Measurements from ENCODE around the gene TP73.

TP73 gene

GRCh38 chr1:3771108-3772026 is 119.1 kb downstream of the TP73 start:
- no peak for TF ChIP-seq CTCF (conservative IDR thresholded peaks at IDR 0.05; ENCODE audit: low read depth, low read length)
- H3K4me3 ChIP-seq (ENCODE audit: low read length) = peak overlapping the region; percentile 51
- no peak for DNase-seq (ENCODE audit: low read depth)

- DNase-seq (ENCODE audit: low read depth) = peak; percentile 37
- no peak for TF ChIP-seq CTCF (conservative IDR thresholded peaks at IDR 0.05; ENCODE audit: low read depth, low read length)
- H3K4me3 ChIP-seq (ENCODE audit: low read length) = peak overlapping the region; percentile 51
These were observed 119.9 kb downstream of the TP73 start for GRCh38 chr1:3772027-3772714.

GRCh38 chr1:3772715-3773571 is 120.6 kb downstream of the TP73 start, which contains the start of gene SMIM1:
SMIM1 (plus strand) TSS chr1:3772749; CDS start chr1:3775374, 2,625 bp downstream.
- peak within 1 kb of the TSS; percentile 51 for H3K4me3 ChIP-seq (ENCODE audit: low read length)
- DNase-seq (ENCODE audit: low read depth) = no peak
- no peak for TF ChIP-seq CTCF (conservative IDR thresholded peaks at IDR 0.05; ENCODE audit: low read depth, low read length)

DNA sequence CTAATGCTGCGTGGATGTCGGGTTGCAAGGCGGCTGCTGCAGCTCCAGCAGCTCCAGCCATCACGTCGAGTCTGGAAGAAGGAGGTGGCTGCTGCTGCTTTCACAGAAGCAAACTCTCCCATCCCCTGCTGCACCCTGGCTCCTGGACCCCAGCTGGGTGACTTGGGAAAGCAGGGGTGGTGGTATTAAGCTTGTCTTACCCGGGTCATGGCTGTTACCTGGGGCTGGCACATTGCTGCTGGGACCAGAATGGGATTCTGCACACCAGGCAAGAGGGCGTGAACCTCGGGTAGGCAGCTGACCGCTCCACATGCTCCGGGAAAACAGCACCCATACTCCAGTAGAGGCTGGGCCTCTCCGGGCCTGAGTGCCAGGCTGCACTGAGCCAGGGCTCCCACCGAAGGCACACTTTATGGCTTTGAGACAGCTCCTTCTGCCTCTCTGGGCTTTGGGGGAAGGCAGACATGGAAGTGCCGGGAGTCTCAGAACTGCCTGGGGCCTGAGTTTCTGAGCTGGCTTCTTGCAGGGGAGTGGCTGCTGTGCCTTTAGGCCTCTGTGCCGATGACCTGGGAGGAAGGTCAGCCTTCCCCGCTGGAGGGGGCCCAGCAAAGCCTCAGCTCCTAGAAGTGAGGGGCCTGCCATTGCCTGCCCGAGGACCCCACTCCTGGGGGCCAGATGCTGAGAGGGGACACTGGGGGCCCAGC is 121.4 kb downstream of the TP73 start:
- H3K4me3 ChIP-seq (ENCODE audit: low read length) = no peak overlapping the region
- no peak for DNase-seq (ENCODE audit: low read depth)
- TF ChIP-seq CTCF (conservative IDR thresholded peaks at IDR 0.05; ENCODE audit: low read depth, low read length) = no peak

DNA sequence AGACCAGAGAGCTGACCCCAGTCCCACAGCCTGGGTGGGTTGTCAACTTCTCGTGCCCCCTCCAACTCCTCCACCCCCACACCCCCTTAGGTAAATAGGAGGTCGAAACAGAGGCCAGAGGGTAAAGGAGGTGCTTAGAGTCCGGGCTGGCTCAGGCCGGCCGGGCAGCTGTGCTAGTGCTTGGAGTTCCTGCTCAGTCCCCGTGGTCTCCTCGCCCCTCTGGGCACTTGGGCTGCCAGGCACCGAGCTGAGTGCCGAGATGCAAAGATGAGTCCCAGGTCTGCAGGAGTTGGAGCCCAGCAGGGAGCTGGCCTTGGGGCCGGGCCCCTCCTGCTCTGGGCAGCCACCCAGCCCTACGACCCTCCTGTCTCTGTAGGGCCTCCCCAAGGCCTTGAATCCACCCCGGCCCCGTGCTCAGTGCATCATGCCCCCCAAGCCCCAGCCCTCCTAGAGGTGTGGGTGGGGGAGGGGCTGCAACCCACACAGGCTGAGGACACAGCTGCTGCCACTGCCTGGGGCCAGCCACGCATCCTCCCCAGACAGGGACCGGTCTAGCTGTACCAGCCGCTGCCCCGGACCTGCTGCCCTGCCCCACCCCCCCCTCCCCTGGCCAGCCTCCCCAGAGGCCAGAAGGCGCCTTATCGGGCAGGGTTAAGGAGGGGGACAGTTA is 122.1 kb downstream of the TP73 start:
- no peak overlapping the region for H3K4me3 ChIP-seq (ENCODE audit: low read length)
- no peak for DNase-seq (ENCODE audit: low read depth)
- no peak for TF ChIP-seq CTCF (conservative IDR thresholded peaks at IDR 0.05; ENCODE audit: low read depth, low read length)

All from retinal pigment epithelial cell (primary cell).